NT2/D1 (cell line): ENCODE data around the gene CACNA1E.

Experiments
- SUZ12 ChIP-seq: IDR thresholded peaks from 2 replicates; pipeline ENCODE4 v1.6.1; 2011; ENCODE audit not compliant: insufficient read length, insufficient read depth; ENCODE audit errors: extremely low read depth
- ZNF274 ChIP-seq: IDR thresholded peaks from 2 replicates; pipeline ENCODE4 v1.6.1; 2011; ENCODE audit warnings: mild to moderate bottlenecking, low read depth, low read length

GRCh38 chr1:181675091-181675917 is 192.0 kb downstream of the CACNA1E start:
- TF ChIP-seq ZNF274 (no peak), SUZ12 (no peak)
